ENCODE data around the gene BCKDK. TPM values are rescaled to one million over a fixed set of nuclear protein-coding genes. Genes with fewer than 3 reads are reported as not detected.

The BCKDK gene
- polyA plus RNA-seq, 6 donors from 2014 or later, result 23.1 to 41.2 (median 27.3) TPM

DNA sequence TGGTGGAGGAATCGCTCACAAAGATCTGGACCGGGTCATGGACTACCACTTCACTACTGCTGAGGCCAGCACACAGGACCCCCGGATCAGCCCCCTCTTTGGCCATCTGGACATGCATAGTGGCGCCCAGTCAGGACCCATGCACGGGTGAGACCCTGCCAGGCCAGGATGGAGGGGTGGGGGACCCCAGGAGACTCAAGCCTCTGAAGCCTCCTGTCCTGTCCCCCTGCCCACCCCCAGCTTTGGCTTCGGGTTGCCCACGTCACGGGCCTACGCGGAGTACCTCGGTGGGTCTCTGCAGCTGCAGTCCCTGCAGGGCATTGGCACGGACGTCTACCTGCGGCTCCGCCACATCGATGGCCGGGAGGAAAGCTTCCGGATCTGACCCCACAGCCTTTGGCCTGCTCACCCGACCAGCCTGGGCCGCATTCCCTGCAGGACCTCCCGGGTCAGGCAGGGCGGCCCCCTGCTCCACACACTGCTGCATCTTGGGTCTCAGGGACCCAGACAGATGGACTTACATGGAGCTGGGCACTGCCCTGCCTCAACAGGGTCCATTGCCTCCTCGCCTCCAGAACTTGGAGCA lies 3.8 kb downstream of the BCKDK start:
- Mint-ChIP-seq H3K4me1 (peaks cover 13 to 44% (median 23%) of the 10 kb centered on the region in 3 donors), H3K9me3 (no peaks in the 10 kb centered on the region), H3K4me3 (peak overlapping the region in 2 of 8 donors; percentile 50 to 85), H3K27me3 (no peaks in the 10 kb centered on the region), H3K36me3 (no peaks in the 10 kb centered on the region), H3K27ac (no peak overlapping the region)
- DNase-seq (no peak), ATAC-seq (ENCODE audit: low read depth in 2 of 2) (no peak)

DNA sequence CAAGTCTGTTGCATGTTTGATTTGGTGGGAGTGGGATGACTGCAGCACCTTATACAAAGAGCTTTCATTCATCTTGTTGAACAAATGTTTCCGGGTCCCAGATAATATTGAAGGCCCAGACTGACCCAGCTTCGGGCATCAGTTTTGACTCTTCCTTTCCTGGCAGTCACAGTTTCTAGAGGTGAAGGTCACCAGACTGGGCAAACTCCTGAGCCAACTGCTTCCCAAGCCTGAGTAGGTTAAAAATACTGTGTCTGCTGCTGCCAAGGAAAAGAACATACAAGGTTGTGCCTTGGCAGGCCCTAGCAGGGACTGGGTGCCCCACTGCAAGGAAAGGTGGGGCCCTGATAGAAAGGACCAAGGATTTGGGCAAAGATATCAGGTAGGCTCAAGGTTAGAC lies 4.5 kb downstream of the BCKDK start:
- no peaks in the 10 kb centered on the region for H3K27me3 Mint-ChIP-seq
- peaks cover 12 to 42% (median 18%) of the 10 kb centered on the region in 3 donors for H3K4me1 Mint-ChIP-seq
- H3K36me3 Mint-ChIP-seq, result no peaks in the 10 kb centered on the region
- DNase-seq (no peak), ATAC-seq (ENCODE audit: low read depth in 2 of 2) (no peak)
- peak overlapping the region in 1 of 8 donors; percentile 68 for H3K4me3 Mint-ChIP-seq
- no peaks in the 10 kb centered on the region for H3K9me3 Mint-ChIP-seq
- no peak overlapping the region for H3K27ac Mint-ChIP-seq

GRCh38 chr16:31113121-31114120 lies 5.2 kb downstream of the BCKDK start:
- H3K4me3 Mint-ChIP-seq, result peak overlapping the region in 2 of 8 donors; percentile 35 to 68
- ATAC-seq (ENCODE audit: low read depth in 2 of 2), result no peak
- peak overlapping the region in 2 of 6 donors; percentile 19 to 73 for H3K27ac Mint-ChIP-seq
- H3K9me3 Mint-ChIP-seq, result no peaks in the 10 kb centered on the region
- H3K36me3 Mint-ChIP-seq, result no peaks in the 10 kb centered on the region
- H3K4me1 Mint-ChIP-seq, result peaks cover 13 to 44% (median 20%) of the 10 kb centered on the region in 3 donors
- H3K27me3 Mint-ChIP-seq, result no peaks in the 10 kb centered on the region
- no peak for DNase-seq

- no peaks in the 10 kb centered on the region for H3K27me3 Mint-ChIP-seq
- no peak for ATAC-seq (ENCODE audit: low read depth in 2 of 2)
- H3K4me1 Mint-ChIP-seq, result peaks cover 16 to 46% (median 28%) of the 10 kb centered on the region in 3 donors
- DNase-seq, result no peak
- H3K27ac Mint-ChIP-seq, result peak overlapping the region in 2 of 6 donors; percentile 63 to 78
- no peaks in the 10 kb centered on the region for H3K9me3 Mint-ChIP-seq
- H3K36me3 Mint-ChIP-seq, result no peaks in the 10 kb centered on the region
- H3K4me3 Mint-ChIP-seq, result peak overlapping the region in 4 of 8 donors; percentile 2 to 72 (median 58)
Observed at GRCh38 chr16:31114468-31114867, 6.3 kb downstream of the BCKDK start.

GRCh38 chr16:31117384-31118222 lies 9.4 kb downstream of the BCKDK start, which contains the start of gene KAT8:
Gene KAT8 (plus strand): TSS chr16:31117664. CDS start chr16:31117682, 18 bp downstream.
- ATAC-seq (ENCODE audit: low read depth in 2 of 2) (peak; percentile 91 to 93), DNase-seq (peak; percentile 96)
- H3K4me3 Mint-ChIP-seq, result peak within 1 kb of the TSS; percentile 77 to 98 (median 94)
- peak within 1 kb of the TSS; percentile 76 to 98 (median 96) for H3K27ac Mint-ChIP-seq
- no peaks in the 10 kb centered on the region for H3K9me3 Mint-ChIP-seq
- H3K4me1 Mint-ChIP-seq, result peaks cover 10 to 36% (median 29%) of the 10 kb centered on the region in 3 donors
- no peaks in the 10 kb centered on the region for H3K27me3 Mint-ChIP-seq
- peaks cover 4 to 9% of the 10 kb centered on the region in 2 donors for H3K36me3 Mint-ChIP-seq

DNA sequence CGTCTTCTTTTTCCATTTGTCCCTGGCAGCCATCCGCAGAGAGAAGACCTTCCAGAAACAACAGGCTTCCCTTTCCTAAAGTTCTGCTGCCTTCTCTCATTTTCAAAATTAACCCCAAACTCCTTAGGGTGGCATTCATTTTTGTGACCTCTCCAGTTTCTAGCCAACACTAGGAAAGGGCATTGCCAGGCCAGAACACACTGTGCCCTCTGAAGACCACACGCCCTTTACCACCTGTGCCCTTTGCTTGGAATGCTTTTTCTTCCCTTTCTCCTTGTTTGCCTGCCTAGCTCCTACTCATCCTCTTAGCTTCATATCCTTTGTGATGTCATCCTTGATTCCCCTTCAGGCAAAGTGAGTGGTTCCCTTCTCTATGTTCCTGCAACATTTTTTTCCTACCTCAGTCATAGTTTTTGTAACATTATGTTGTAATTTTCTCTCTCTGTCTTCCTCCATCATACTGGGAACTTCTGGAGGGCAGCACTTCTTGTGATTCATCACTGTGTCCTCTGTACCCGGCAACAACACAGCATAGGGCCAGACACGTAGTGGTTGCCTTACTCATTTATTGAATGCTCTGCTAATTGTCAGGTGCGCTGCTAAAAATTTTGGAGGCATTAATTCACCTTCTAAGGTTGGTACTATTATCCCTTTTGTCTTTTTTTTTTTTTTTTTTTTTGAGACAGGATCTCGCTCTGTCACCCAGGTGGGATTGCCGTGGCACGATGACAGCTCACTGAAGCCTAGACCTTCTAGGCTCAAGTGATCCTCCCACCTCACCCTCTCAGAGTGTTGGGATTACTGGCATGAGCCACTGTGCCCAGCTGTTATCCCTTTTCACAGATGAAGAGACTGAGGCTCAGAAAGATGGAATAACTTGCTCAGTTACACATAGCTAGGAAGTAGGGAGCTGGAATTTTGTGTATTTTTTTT lies 10.3 kb downstream of the BCKDK start:
- DNase-seq (no peak), ATAC-seq (ENCODE audit: low read depth in 2 of 2) (no peak)
- H3K4me1 Mint-ChIP-seq, result peaks cover 10 to 32% (median 29%) of the 10 kb centered on the region in 3 donors
- H3K4me3 Mint-ChIP-seq, result peak overlapping the region; percentile 77 to 98 (median 94)
- no peaks in the 10 kb centered on the region for H3K27me3 Mint-ChIP-seq
- peak overlapping the region; percentile 76 to 98 (median 94) for H3K27ac Mint-ChIP-seq
- peaks cover 4 to 9% of the 10 kb centered on the region in 2 donors for H3K36me3 Mint-ChIP-seq
- no peaks in the 10 kb centered on the region for H3K9me3 Mint-ChIP-seq

DNA sequence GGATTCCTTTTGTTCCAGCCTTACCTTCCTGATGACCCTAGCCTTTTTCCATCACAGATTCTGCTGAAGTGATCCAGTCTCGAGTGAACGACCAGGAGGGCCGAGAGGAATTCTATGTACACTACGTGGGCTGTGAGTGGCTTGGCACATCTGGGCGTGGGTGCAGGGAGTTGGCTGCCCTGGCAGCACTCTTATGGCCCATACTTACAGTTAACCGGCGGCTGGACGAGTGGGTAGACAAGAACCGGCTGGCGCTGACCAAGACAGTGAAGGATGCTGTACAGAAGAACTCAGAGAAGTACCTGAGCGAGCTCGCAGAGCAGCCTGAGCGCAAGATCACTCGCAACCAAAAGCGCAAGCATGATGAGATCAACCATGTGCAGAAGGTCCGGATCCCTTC lies 11.9 kb downstream of the BCKDK start:
- peaks cover 10 to 29% (median 22%) of the 10 kb centered on the region in 3 donors for H3K4me1 Mint-ChIP-seq
- ATAC-seq (ENCODE audit: low read depth in 2 of 2) (no peak), DNase-seq (no peak)
- H3K9me3 Mint-ChIP-seq, result no peaks in the 10 kb centered on the region
- peaks cover 4 to 9% of the 10 kb centered on the region in 2 donors for H3K36me3 Mint-ChIP-seq
- no peaks in the 10 kb centered on the region for H3K27me3 Mint-ChIP-seq
- peak overlapping the region in 1 of 6 donors; percentile 39 for H3K27ac Mint-ChIP-seq
- H3K4me3 Mint-ChIP-seq, result peak overlapping the region in 1 of 8 donors; percentile 35

DNA sequence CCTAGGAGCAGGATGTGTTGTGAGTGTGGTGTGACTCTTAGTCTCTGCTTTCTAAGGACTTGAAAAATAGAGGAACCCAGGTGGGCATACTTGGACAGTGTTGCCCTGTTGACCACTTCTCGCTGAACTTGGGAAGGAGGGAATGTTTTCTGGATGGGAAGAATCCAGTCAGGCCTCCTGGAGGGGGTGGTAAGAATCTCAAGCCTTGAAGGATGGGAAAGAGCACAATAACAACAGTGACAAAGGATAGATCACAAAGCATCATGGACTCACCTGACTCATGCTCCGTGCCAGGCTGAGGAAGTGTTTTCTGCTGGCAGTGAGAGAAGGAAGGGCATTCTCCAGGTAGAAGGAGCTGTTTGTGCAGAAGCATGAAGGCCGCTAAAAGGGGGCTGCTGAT lies 17.7 kb downstream of the BCKDK start:
- no peak for ATAC-seq (ENCODE audit: low read depth in 2 of 2)
- H3K4me3 Mint-ChIP-seq, result no peak overlapping the region
- H3K27me3 Mint-ChIP-seq, result no peaks in the 10 kb centered on the region
- peaks cover 6 to 7% (median 6%) of the 10 kb centered on the region in 3 donors for H3K4me1 Mint-ChIP-seq
- peaks cover 0 to 8% of the 10 kb centered on the region in 2 donors for H3K36me3 Mint-ChIP-seq
- no peaks in the 10 kb centered on the region for H3K9me3 Mint-ChIP-seq
- peak overlapping the region in 2 of 6 donors; percentile 73 to 80 for H3K27ac Mint-ChIP-seq
- DNase-seq, result no peak

DNA sequence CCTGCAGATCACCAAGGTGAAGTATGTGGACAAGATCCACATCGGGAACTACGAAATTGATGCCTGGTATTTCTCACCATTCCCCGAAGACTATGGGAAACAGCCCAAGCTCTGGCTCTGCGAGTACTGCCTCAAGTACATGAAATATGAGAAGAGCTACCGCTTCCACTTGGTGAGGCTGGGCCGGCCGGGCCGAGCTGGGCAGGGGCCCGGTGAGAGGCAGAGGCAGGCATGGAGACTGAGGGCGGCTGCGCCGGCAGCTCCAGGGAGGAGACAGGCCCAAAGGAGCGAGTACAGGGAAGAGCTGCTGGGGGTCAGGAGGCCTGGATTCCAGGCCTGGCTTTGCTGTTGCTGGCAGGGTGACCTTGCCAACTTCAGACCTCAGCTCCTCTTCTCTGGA lies 19.0 kb downstream of the BCKDK start:
- Mint-ChIP-seq H3K36me3 (peaks cover 0 to 8% of the 10 kb centered on the region in 2 donors), H3K4me1 (peaks cover 6 to 7% (median 6%) of the 10 kb centered on the region in 3 donors)

GRCh38 chr16:31128711-31129567 lies 20.8 kb downstream of the BCKDK start:
- H3K9me3 Mint-ChIP-seq, result no peaks in the 10 kb centered on the region
- H3K4me1 Mint-ChIP-seq, result peaks cover 6 to 12% (median 7%) of the 10 kb centered on the region in 3 donors
- H3K27ac Mint-ChIP-seq, result peak overlapping the region in 2 of 6 donors; percentile 38 to 76
- ATAC-seq (ENCODE audit: low read depth in 2 of 2), result no peak
- H3K36me3 Mint-ChIP-seq, result peaks cover 0 to 8% of the 10 kb centered on the region in 2 donors
- H3K4me3 Mint-ChIP-seq, result no peak overlapping the region
- H3K27me3 Mint-ChIP-seq, result no peaks in the 10 kb centered on the region
- DNase-seq, result no peak

More for the DNA sequence above, 19.0 kb downstream of the BCKDK start:
- DNase-seq (no peak), ATAC-seq (ENCODE audit: low read depth in 2 of 2) (no peak)
- H3K27ac Mint-ChIP-seq, result no peak overlapping the region
- no peak overlapping the region for H3K4me3 Mint-ChIP-seq
- no peaks in the 10 kb centered on the region for H3K9me3 Mint-ChIP-seq
- H3K27me3 Mint-ChIP-seq, result no peaks in the 10 kb centered on the region

DNA sequence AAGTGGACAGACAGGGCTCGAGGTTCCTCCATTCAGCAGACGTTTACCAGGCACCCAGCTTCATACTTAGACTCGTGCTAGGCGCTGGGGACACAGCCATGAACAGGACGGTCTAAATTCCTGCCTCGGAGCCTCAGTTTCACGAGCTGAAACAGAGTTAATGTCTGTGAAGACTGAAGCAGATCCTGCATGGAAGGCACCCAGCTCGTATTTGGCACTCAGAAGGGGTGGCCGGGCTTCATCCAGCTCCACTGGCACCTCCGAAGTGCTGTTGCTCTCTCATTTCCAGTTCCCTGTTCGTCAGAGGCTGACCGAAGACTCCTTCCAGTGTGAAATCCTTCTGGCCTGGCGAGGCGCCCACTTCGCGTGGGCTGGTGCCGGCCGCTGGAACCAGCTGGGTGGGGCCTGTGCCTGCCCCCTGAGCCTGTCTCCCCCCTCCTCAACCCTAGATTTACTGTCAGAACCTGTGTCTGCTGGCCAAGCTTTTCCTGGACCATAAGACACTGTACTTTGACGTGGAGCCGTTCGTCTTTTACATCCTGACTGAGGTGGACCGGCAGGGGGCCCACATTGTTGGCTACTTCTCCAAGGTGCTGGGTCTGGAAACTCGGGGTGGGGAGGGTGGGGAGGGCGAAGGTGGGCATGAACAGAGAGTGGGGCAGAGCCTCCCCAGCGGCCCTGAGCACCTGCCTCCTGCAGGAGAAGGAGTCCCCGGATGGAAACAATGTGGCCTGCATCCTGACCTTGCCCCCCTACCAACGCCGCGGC lies 21.6 kb downstream of the BCKDK start:
- no peaks in the 10 kb centered on the region for H3K27me3 Mint-ChIP-seq
- peak overlapping the region in 1 of 6 donors; percentile 19 for H3K27ac Mint-ChIP-seq
- no peaks in the 10 kb centered on the region for H3K9me3 Mint-ChIP-seq
- peaks cover 0 to 8% of the 10 kb centered on the region in 2 donors for H3K36me3 Mint-ChIP-seq
- ATAC-seq (ENCODE audit: low read depth in 2 of 2), result no peak
- DNase-seq, result no peak
- peaks cover 6 to 14% (median 7%) of the 10 kb centered on the region in 3 donors for H3K4me1 Mint-ChIP-seq
- H3K4me3 Mint-ChIP-seq, result peak overlapping the region in 1 of 8 donors; percentile 40

All from naive B cell (primary cell).